ENCODE data around the gene KCNC2. TPM values are rescaled to one million over a fixed set of nuclear protein-coding genes. Genes with fewer than 3 reads are reported as not detected.
"Not testable (repeated sequence)": the region's sequence is repeated elsewhere in the genome, so short reads cannot be mapped to it uniquely, and the experiment has no call there.

KCNC2 gene
- total RNA-seq, 1 donor from 2014 or later = not detected

GRCh38 chr12:75190846-75191245 is 18.8 kb downstream of the KCNC2 start:
- DNase-seq (ENCODE audit: low spot score) = no peak
- no peaks in the 10 kb centered on the region for H3K9me3 Mint-ChIP-seq (ENCODE audit: low read depth)
- peaks cover 21% of the 10 kb centered on the region for H3K27me3 Mint-ChIP-seq (ENCODE audit: low read depth)
- H3K4me3 Mint-ChIP-seq (ENCODE audit: unreplicated experiment) = no peak overlapping the region
- TF ChIP-seq CTCF (IDR thresholded peaks at IDR 0.05) = no peak
- H3K36me3 Mint-ChIP-seq (ENCODE audit: low read depth) = no peaks in the 10 kb centered on the region
- no peak overlapping the region for H3K27ac Mint-ChIP-seq (ENCODE audit: unreplicated experiment)
- no peaks in the 10 kb centered on the region for H3K4me1 Mint-ChIP-seq (ENCODE audit: low read depth)

GRCh38 chr12:75185881-75186280 is 23.8 kb downstream of the KCNC2 start:
- not testable (repeated sequence) for DNase-seq (ENCODE audit: low spot score); H3K36me3 Mint-ChIP-seq (ENCODE audit: low read depth); H3K4me1 Mint-ChIP-seq (ENCODE audit: low read depth); H3K4me3 Mint-ChIP-seq (ENCODE audit: unreplicated experiment); H3K9me3 Mint-ChIP-seq (ENCODE audit: low read depth); H3K27ac Mint-ChIP-seq (ENCODE audit: unreplicated experiment)
- H3K27me3 Mint-ChIP-seq (ENCODE audit: low read depth) = peaks cover 33% of the 10 kb centered on the region

- DNase-seq (ENCODE audit: low spot score) = no peak
- Mint-ChIP-seq H3K9me3 (ENCODE audit: low read depth) (no peaks in the 10 kb centered on the region), H3K27me3 (ENCODE audit: low read depth) (peaks cover 35% of the 10 kb centered on the region), H3K27ac (ENCODE audit: unreplicated experiment) (no peak overlapping the region), H3K4me3 (ENCODE audit: unreplicated experiment) (no peak overlapping the region), H3K4me1 (ENCODE audit: low read depth) (no peaks in the 10 kb centered on the region), H3K36me3 (ENCODE audit: low read depth) (no peaks in the 10 kb centered on the region)
- no peak for TF ChIP-seq CTCF (IDR thresholded peaks at IDR 0.05)
Observed at GRCh38 chr12:75184516-75184915, 25.1 kb downstream of the KCNC2 start.

GRCh38 chr12:75183967-75184366 is 25.7 kb downstream of the KCNC2 start:
- no peak for DNase-seq (ENCODE audit: low spot score)
- H3K4me3 Mint-ChIP-seq (ENCODE audit: unreplicated experiment) = no peak overlapping the region
- no peaks in the 10 kb centered on the region for H3K36me3 Mint-ChIP-seq (ENCODE audit: low read depth)
- H3K27me3 Mint-ChIP-seq (ENCODE audit: low read depth) = peaks cover 32% of the 10 kb centered on the region
- TF ChIP-seq CTCF (IDR thresholded peaks at IDR 0.05) = no peak
- no peak overlapping the region for H3K27ac Mint-ChIP-seq (ENCODE audit: unreplicated experiment)
- H3K4me1 Mint-ChIP-seq (ENCODE audit: low read depth) = no peaks in the 10 kb centered on the region
- H3K9me3 Mint-ChIP-seq (ENCODE audit: low read depth) = no peaks in the 10 kb centered on the region

- Mint-ChIP-seq H3K9me3 (ENCODE audit: low read depth) (no peaks in the 10 kb centered on the region), H3K4me1 (ENCODE audit: low read depth) (peaks cover 4% of the 10 kb centered on the region), H3K4me3 (ENCODE audit: unreplicated experiment) (no peak overlapping the region), H3K27ac (ENCODE audit: unreplicated experiment) (peak overlapping the region; percentile 84), H3K36me3 (ENCODE audit: low read depth) (no peaks in the 10 kb centered on the region), H3K27me3 (ENCODE audit: low read depth) (peaks cover 16% of the 10 kb centered on the region)
- no peak for TF ChIP-seq CTCF (IDR thresholded peaks at IDR 0.05)
- DNase-seq (ENCODE audit: low spot score) = no peak
Observed at GRCh38 chr12:75177997-75178396, 31.6 kb downstream of the KCNC2 start.

GRCh38 chr12:75172611-75173010 is 37.0 kb downstream of the KCNC2 start:
- peaks cover 14% of the 10 kb centered on the region for H3K27me3 Mint-ChIP-seq (ENCODE audit: low read depth)
- no peaks in the 10 kb centered on the region for H3K9me3 Mint-ChIP-seq (ENCODE audit: low read depth)
- peaks cover under 1% of the 10 kb centered on the region for H3K4me1 Mint-ChIP-seq (ENCODE audit: low read depth)
- no peak for TF ChIP-seq CTCF (IDR thresholded peaks at IDR 0.05)
- no peak for DNase-seq (ENCODE audit: low spot score)
- no peaks in the 10 kb centered on the region for H3K36me3 Mint-ChIP-seq (ENCODE audit: low read depth)
- no peak overlapping the region for H3K27ac Mint-ChIP-seq (ENCODE audit: unreplicated experiment)
- H3K4me3 Mint-ChIP-seq (ENCODE audit: unreplicated experiment) = no peak overlapping the region
